ENCODE measurements around the gene ADH5. TPM values are rescaled to one million over a fixed set of nuclear protein-coding genes. Genes with fewer than 3 reads are reported as not detected.
"Not testable (repeated sequence)": the region's sequence is repeated elsewhere in the genome, so short reads cannot be mapped to it uniquely, and the experiment has no call there.

The ADH5 gene
- total RNA-seq, 2 donors from 2014 or later = 91.0 to 105 TPM

DNA sequence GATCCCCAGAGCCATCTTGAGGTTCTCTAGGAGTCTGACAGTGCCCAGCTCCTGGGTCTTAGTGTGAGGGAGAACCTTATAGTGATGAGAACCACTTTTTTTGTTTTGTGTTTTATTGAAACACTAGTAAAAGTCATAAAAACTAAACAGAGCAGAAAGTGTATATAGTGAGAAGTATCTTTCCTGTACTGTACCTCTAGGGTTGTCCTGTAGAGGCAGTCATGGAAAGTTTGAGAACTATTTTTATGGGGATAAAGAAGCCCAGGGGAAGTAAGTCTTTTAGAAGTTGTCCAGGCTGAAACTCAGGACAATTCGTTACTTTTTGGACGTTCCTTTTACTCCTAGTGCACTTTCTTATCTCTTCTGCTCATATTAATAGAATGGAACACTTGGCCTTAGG lies 40.9 kb downstream of the ADH5 start:
- Mint-ChIP-seq H3K27ac (peak overlapping the region; percentile 39), H3K4me3 (no peak overlapping the region), H3K27me3 (ENCODE audit: low read depth) (no peaks in the 10 kb centered on the region), H3K36me3 (ENCODE audit: insufficient read depth in 2 of 2) (peaks cover 10 to 26% of the 10 kb centered on the region in 2 donors), H3K9me3 (no peaks in the 10 kb centered on the region), H3K4me1 (ENCODE audit: low read depth) (peaks cover 30% of the 10 kb centered on the region)
- ATAC-seq (replicated peaks in 1 of 2) (no peak), DNase-seq (no peak)

DNA sequence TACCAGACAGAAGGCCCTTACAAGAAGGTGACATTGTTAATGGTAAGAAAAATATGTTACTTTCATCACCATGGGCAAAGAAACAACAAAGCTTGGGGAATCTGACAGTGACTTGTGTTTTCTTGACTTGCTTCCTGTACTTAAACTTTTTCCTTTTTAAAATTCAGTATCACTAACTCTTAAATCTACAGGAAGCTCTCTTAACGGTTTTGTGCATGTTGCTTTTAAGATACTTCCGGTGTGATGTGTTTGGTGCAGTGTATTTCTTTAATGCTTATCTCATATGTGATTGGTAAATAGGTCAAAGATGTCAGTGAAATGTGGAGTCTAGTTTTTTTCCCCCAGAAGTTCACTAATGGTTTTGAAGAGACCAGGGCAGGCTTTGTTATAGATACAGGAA lies 45.2 kb downstream of the ADH5 start:
- Mint-ChIP-seq H3K9me3 (no peaks in the 10 kb centered on the region), H3K27ac (peak overlapping the region; percentile 98), H3K4me3 (peak overlapping the region; percentile 5 to 78), H3K4me1 (ENCODE audit: low read depth) (peaks cover 25% of the 10 kb centered on the region), H3K27me3 (ENCODE audit: low read depth) (no peaks in the 10 kb centered on the region), H3K36me3 (ENCODE audit: insufficient read depth in 2 of 2) (peaks cover 6 to 22% of the 10 kb centered on the region in 2 donors)
- DNase-seq = no peak
- ATAC-seq (replicated peaks in 1 of 2) = no peak

DNA sequence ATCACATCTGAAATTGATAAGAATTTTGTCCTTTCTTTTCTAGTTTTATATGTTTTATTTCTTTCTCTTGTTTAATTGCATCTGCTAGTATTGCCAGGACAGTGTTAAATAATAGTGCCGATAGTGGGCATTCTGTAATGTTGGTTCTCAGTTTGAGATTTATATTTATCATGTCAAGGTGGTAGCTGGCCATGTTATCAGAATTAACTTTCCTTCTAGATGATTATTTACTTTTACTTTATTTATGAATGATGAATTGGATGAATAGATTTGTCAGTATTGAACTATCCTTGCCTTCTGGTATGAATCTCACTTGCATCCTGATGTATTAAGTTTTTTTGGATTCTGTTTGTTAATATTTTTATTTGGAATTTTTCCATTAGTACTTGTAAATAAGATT lies 50.4 kb downstream of the ADH5 start:
- no peak overlapping the region for H3K4me3 Mint-ChIP-seq
- DNase-seq (no peak), ATAC-seq (replicated peaks in 1 of 2) (no peak)
- no peaks in the 10 kb centered on the region for H3K9me3 Mint-ChIP-seq
- no peak overlapping the region for H3K27ac Mint-ChIP-seq
- peaks cover 19% of the 10 kb centered on the region for H3K4me1 Mint-ChIP-seq (ENCODE audit: low read depth)
- H3K36me3 Mint-ChIP-seq (ENCODE audit: insufficient read depth in 2 of 2) = peaks cover 9 to 50% of the 10 kb centered on the region in 2 donors
- H3K27me3 Mint-ChIP-seq (ENCODE audit: low read depth) = no peaks in the 10 kb centered on the region

DNA sequence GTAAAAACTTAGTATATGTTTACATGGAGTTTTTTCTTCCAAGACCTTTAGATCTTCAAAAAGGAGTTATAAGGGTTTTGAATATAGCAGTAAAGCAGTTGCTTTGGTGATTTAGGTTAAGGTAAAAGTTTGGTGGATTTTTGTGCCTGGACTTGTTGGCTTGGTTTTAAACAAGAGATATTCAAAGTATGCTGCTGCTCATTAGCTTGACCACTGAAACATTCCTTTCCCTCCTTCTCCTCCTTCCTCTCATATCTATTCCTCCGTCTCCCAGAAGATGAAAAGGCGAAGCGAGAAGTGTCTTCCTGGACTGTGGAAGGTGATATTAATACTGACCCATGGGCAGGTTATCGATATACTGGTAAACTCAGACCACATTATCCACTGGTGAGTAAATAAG lies 54.6 kb downstream of the ADH5 start:
- ATAC-seq (replicated peaks in 1 of 2) (no peak), DNase-seq (no peak)
- Mint-ChIP-seq H3K9me3 (no peaks in the 10 kb centered on the region), H3K4me3 (no peak overlapping the region), H3K4me1 (ENCODE audit: low read depth) (peaks cover 21% of the 10 kb centered on the region), H3K27me3 (ENCODE audit: low read depth) (no peaks in the 10 kb centered on the region), H3K36me3 (ENCODE audit: insufficient read depth in 2 of 2) (peaks cover 6 to 45% of the 10 kb centered on the region in 2 donors), H3K27ac (no peak overlapping the region)

DNA sequence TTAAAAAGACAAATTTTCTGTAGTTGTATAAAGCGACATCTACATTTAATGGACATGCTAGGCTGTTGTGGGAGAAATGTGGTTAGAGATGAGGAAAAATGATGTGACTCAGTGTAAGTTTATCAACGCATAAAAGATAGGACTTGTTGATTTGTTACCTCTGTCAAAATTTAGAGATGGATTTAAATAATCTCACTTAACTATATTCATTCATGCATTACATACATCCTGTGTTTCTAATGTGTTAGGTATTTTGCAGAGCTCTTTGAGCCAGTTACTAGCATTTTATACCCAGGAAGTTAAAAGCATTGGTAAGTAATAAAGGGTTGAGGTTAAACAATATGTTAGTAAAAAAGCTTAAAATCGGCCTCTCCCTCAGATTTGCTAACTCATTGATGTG lies 58.7 kb downstream of the ADH5 start:
- H3K36me3 Mint-ChIP-seq (ENCODE audit: insufficient read depth in 2 of 2) = peaks cover 4 to 15% of the 10 kb centered on the region in 2 donors
- no peak for DNase-seq
- peaks cover 47% of the 10 kb centered on the region for H3K4me1 Mint-ChIP-seq (ENCODE audit: low read depth)
- ATAC-seq (replicated peaks in 1 of 2) = no peak
- no peaks in the 10 kb centered on the region for H3K27me3 Mint-ChIP-seq (ENCODE audit: low read depth)
- H3K4me3 Mint-ChIP-seq = no peak overlapping the region
- H3K9me3 Mint-ChIP-seq = peaks cover 0 to 1% of the 10 kb centered on the region in 2 donors
- peak overlapping the region; percentile 44 for H3K27ac Mint-ChIP-seq

DNA sequence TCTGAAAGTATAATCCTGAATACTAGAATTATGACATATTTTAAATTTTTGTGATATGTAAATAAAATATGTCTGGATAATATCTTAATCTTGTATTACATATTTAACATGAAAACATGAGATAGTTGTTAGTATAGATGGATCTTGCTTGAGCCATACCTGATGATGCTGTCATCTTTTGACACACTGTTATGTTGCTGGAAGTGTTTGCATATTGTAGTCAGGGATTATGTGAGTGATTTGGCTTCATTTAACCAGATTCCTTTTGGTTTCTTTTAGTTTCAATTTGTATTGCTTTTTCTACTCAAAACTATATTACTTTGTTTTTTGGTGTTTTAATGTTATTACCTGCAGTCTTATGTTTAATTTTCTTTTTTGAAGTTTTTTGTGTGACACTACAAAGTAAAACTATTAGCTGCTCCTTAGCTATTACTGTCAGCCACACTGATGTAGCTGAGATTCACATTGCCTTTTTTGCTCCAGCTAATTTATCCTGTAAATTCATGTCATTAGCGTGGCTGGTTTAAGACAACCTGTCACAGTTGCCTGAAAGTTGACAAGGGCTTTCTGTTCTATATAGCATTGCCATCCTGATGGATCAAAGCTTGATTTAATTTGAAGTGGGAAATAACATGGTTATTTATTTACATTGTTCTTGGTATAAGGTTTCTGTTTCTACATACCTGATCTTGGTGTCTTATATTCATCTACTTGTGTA lies 59.4 kb downstream of the ADH5 start:
- DNase-seq = no peak
- H3K4me1 Mint-ChIP-seq (ENCODE audit: low read depth) = peaks cover 53% of the 10 kb centered on the region
- H3K4me3 Mint-ChIP-seq = peak overlapping the region in 1 of 2 donors; percentile 36
- peaks cover 3 to 12% of the 10 kb centered on the region in 2 donors for H3K36me3 Mint-ChIP-seq (ENCODE audit: insufficient read depth in 2 of 2)
- H3K9me3 Mint-ChIP-seq = peaks cover 0 to 1% of the 10 kb centered on the region in 2 donors
- H3K27me3 Mint-ChIP-seq (ENCODE audit: low read depth) = no peaks in the 10 kb centered on the region
- ATAC-seq (replicated peaks in 1 of 2) = peak in 1 of 2 donors; percentile 78
- H3K27ac Mint-ChIP-seq = peak overlapping the region; percentile 44

DNA sequence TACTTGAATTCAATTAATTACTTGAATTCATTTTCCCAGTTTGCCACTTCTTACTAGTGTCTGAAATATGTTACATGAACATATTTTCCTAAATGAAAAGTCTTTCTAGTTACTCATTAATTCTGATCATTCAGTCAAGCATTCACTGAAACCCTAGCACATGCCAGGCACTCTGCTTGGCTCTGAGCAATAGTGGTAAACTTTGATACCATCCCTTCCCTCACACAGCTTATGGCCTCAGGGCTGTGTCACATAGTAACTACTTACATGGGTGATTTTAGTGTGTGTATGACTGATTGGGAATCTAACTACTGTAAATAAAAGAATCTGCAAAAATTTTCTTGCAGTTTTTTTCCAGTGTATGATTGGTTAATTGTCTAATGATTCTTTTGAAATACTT lies 60.4 kb downstream of the ADH5 start:
- DNase-seq = no peak
- ATAC-seq (replicated peaks in 1 of 2) = peak in 1 of 2 donors; percentile 81
- H3K4me1 Mint-ChIP-seq (ENCODE audit: low read depth) = peaks cover 57% of the 10 kb centered on the region
- no peak overlapping the region for H3K27ac Mint-ChIP-seq
- H3K9me3 Mint-ChIP-seq = peaks cover 0 to 1% of the 10 kb centered on the region in 2 donors
- H3K4me3 Mint-ChIP-seq = no peak overlapping the region
- no peaks in the 10 kb centered on the region for H3K27me3 Mint-ChIP-seq (ENCODE audit: low read depth)
- peaks cover 0 to 6% of the 10 kb centered on the region in 2 donors for H3K36me3 Mint-ChIP-seq (ENCODE audit: insufficient read depth in 2 of 2)

DNA sequence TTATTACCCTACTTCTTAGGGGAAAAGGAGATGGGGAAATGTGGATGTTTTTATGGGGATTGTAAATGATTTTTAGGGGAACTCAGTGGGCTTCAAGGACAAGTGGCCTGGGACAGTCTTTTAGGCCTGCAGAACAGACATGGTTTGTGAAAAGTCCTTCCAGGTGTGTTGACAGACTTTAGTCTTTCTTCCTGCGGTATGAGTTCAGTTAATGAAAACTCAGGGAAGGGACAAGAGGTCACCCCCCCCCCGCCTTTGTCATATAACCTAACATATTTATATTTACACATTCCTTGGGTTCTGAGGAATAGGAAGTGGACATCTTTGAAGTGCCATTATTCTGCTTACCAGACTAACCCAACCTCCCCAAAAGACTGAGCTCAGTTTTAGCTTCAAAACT lies 61.3 kb downstream of the ADH5 start:
- H3K27ac Mint-ChIP-seq = peak overlapping the region; percentile 38
- H3K4me1 Mint-ChIP-seq (ENCODE audit: low read depth) = peaks cover 61% of the 10 kb centered on the region
- no peak for DNase-seq

DNA sequence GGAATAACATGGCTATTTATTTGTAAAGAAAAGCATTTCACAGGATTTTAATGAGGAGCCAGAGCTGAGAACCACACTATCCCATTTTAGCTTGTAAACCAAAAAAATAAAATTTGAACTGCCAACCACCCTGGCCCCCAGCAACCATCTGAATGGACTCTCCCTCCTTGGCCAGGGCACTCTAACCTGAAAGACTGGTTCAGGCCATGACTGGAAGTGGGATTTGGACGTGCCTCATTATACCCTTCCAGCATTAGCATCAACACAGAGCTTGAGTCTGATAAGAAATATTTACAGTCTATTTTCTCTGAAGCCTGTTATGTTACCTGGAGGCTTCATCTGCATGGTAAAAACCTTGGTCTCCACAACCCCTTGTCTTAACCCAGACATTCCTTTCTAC lies 63.1 kb downstream of the ADH5 start:
- no peak overlapping the region for H3K4me3 Mint-ChIP-seq
- H3K27ac Mint-ChIP-seq = no peak overlapping the region
- no peak for DNase-seq
- no peak for ATAC-seq (replicated peaks in 1 of 2)
- peaks cover 5 to 12% of the 10 kb centered on the region in 2 donors for H3K9me3 Mint-ChIP-seq
- H3K4me1 Mint-ChIP-seq (ENCODE audit: low read depth) = peaks cover 59% of the 10 kb centered on the region
- H3K36me3 Mint-ChIP-seq (ENCODE audit: insufficient read depth in 2 of 2) = peaks cover 12 to 14% of the 10 kb centered on the region in 2 donors
- H3K27me3 Mint-ChIP-seq (ENCODE audit: low read depth) = no peaks in the 10 kb centered on the region

More for the DNA sequence above, 61.3 kb downstream of the ADH5 start:
- Mint-ChIP-seq H3K27me3 (ENCODE audit: low read depth) (no peaks in the 10 kb centered on the region), H3K36me3 (ENCODE audit: insufficient read depth in 2 of 2) (peaks cover 2 to 6% of the 10 kb centered on the region in 2 donors), H3K9me3 (peaks cover 0 to 1% of the 10 kb centered on the region in 2 donors), H3K4me3 (no peak overlapping the region)
- ATAC-seq (replicated peaks in 1 of 2) = no peak

DNA sequence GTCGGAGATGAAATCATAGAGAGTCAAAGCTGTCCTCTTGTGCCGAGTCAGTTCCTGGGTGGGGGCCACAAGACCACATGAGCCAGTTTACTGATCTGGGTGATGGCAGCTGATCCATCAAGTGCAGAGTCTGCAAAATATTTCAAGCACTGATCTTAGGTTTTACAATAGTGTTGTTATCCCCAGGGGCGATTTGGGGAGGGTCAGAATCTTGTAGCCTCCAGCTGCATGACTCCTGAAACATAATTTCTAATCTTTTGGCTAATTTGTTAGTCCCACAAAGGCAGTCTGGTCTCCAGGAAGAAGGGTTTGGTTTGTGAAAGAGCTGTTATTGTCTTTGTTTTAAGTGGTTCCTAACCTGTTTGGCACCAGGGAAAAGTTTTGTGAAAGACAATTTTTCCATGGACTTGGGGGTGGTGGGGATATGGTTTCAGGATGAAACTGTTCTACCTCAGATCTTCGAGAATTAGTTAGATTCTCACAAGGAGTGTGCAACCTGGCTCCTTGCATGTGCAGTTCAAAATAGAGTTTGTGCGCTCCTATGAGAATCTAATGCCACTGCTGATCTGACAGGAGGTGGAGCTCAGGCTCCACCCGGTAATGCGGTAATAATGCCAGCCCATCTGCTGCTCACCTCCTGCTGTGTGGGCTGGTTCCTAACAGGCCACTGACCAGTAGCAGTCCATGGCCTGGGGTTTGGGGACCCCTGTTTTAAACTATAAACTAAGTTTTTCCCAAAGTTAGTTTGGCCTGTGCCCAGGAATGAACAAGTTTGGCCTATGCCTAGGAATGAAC lies 63.9 kb downstream of the ADH5 start:
- Mint-ChIP-seq H3K27ac (peak overlapping the region; percentile 58), H3K27me3 (ENCODE audit: low read depth) (no peaks in the 10 kb centered on the region), H3K4me3 (no peak overlapping the region), H3K4me1 (ENCODE audit: low read depth) (peaks cover 54% of the 10 kb centered on the region), H3K9me3 (peaks cover 7 to 12% of the 10 kb centered on the region in 2 donors), H3K36me3 (ENCODE audit: insufficient read depth in 2 of 2) (peaks cover 12 to 19% of the 10 kb centered on the region in 2 donors)
- DNase-seq (no peak), ATAC-seq (replicated peaks in 1 of 2) (no peak)

DNA sequence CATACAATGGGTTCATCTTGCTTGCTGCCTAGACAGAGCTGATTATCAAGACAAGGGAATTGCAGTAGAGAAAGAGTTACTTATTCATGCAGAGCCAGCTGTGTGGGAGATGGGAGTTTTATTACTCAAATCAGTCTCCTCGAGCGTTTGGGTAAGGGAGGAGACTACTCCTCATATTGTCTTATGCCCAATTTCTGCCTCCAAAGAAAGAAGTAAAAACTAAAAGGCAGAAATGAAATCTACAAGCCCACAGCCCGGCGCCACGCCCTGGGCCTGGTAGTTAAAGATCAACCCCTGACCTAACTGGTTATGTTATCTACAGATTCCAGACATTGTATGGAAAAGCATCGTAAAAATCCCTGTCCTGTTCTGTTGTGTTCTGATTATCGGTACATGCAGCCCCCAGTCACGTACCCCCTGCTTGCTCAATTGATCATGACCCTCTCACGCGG lies 64.8 kb downstream of the ADH5 start:
- H3K4me3 Mint-ChIP-seq; ATAC-seq (replicated peaks in 1 of 2); DNase-seq; H3K27me3 Mint-ChIP-seq (ENCODE audit: low read depth); H3K27ac Mint-ChIP-seq: not testable (repeated sequence)
- Mint-ChIP-seq H3K4me1 (ENCODE audit: low read depth) (peaks cover 47% of the 10 kb centered on the region), H3K36me3 (ENCODE audit: insufficient read depth in 2 of 2) (peaks cover 17 to 21% of the 10 kb centered on the region in 2 donors), H3K9me3 (peaks cover 9 to 16% of the 10 kb centered on the region in 2 donors)

DNA sequence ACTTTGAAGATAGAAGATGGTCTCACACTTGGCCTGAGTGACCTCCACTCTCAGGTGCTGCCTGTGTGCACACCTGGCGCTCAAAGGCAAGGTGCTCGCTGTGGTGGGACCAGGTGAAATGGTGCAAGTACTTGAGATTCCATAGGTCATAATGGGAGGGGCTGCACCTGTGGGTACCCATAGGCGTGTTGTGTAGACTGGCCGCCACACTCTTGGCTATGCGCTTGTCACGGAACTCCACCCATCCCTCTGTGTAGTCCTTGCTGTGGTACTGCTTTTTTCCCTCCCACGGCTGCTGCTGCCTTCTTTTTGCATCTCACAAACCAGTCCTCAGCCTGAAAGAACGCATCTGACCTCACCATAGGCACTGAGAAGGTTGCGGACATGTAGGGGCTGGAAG lies 66.0 kb downstream of the ADH5 start:
- Mint-ChIP-seq H3K36me3 (ENCODE audit: insufficient read depth in 2 of 2) (peaks cover 17 to 21% of the 10 kb centered on the region in 2 donors), H3K27ac (no peak overlapping the region), H3K4me1 (ENCODE audit: low read depth) (peaks cover 40% of the 10 kb centered on the region), H3K9me3 (peaks cover 9 to 16% of the 10 kb centered on the region in 2 donors), H3K27me3 (ENCODE audit: low read depth) (no peaks in the 10 kb centered on the region), H3K4me3 (no peak overlapping the region)
- no peak for ATAC-seq (replicated peaks in 1 of 2)
- DNase-seq = no peak

DNA sequence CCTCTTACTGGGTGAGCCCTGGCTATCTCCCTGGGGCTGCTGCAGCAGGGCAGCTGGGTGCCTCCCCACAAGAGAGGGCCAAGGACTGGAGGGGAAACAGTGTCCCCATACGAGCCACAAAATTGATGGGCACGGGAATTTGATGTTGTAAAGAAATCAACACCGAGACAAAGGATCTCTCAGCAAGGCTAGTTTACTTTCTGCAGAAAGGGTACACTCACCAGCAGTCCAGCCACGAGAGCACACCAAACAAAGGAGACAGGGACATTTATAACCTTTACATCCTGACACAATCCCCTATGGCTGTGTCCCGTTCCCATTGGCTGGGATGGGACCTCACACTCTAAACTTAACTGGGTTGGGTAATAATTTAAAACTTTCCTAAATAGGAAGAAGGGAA lies 67.2 kb downstream of the ADH5 start:
- Mint-ChIP-seq H3K27me3 (ENCODE audit: low read depth) (no peaks in the 10 kb centered on the region), H3K9me3 (peaks cover 9 to 16% of the 10 kb centered on the region in 2 donors), H3K4me3 (no peak overlapping the region), H3K27ac (no peak overlapping the region), H3K36me3 (ENCODE audit: insufficient read depth in 2 of 2) (peaks cover 17 to 21% of the 10 kb centered on the region in 2 donors), H3K4me1 (ENCODE audit: low read depth) (peaks cover 29% of the 10 kb centered on the region)
- ATAC-seq (replicated peaks in 1 of 2) (no peak), DNase-seq (no peak)
